ENCODE results near the gene ZNF831.

GRCh38 chr20:59144179-59144830 lies 19.3 kb upstream of the ZNF831 start:
- TF ChIP-seq POLR2A (IDR thresholded peaks at IDR 0.05; ENCODE audit: low read depth, low read length) (no peak), POLR2AphosphoS5 (IDR thresholded peaks at IDR 0.05; ENCODE audit: low read depth, low read length) (no peak), SPI1 (IDR thresholded peaks at IDR 0.05; ENCODE audit: low read depth, low read length) (no peak), TAF1 (IDR thresholded peaks at IDR 0.05; ENCODE audit: low read depth, low read length) (no peak)

All from GM12891 (cell line).